PC-3 (cell line): ENCODE data around the gene POTEI. TPM values are rescaled to one million over a fixed set of nuclear protein-coding genes. Genes with fewer than 3 reads are reported as not detected.
"Not testable (repeated sequence)": the region's sequence is repeated elsewhere in the genome, so short reads cannot be mapped to it uniquely, and the experiment has no call there.

ENCODE experiments used
- ATAC-seq: fragments of 200-7000 bp; cut with Tn5 transposase; 2 replicates; pipeline ENCODE4 v1.9.1; 2020; ENCODE audit warnings: mild to moderate bottlenecking, moderate library complexity
- BruUV-seq: library from RNA; stranded (reverse); fragments of 400-500 nt; replicated peaks from 2 replicates; lab custom pipeline; 2021; lab: Mats Ljungman, UMichigan
- CTCF ChIA-PET: fragments of 300-600 bp; sonication (Branson Sonifier 250); formaldehyde crosslinking; loops from one replicate; lab custom pipeline; 2022; ENCODE audit warnings: antibody characterized with exemption; lab: Charles Lee
- POLR2A ChIA-PET: fragments of 300-600 bp; sonication (Branson Sonifier 250); formaldehyde crosslinking; loops from one replicate; lab custom pipeline; 2022; ENCODE audit warnings: antibody characterized with exemption; ENCODE audit not compliant: unreplicated experiment; lab: Charles Lee
- DNase-seq: peaks from one replicate; pipeline ENCODE4 v3.0.0-alpha.2; 2015
- H2AFZ ChIP-seq: fragments of 300-600 bp; sonication (generic); 2 replicates; pipeline ENCODE4 v1.6.0; 2016; ENCODE audit warnings: antibody characterized with exemption, low read length
- H3F3A ChIP-seq: fragments of 300-600 bp; sonication (generic); one replicate; pipeline ENCODE4 v1.6.0; 2017; ENCODE audit warnings: antibody characterized with exemption, low read length, control low read depth, mild to moderate bottlenecking; ENCODE audit not compliant: unreplicated experiment
- H3K27ac ChIP-seq: fragments of 300-600 bp; sonication (generic); 2 replicates; pipeline ENCODE4 v1.5.1; 2016; ENCODE audit warnings: mild to moderate bottlenecking, low read length
- H3K27me3 ChIP-seq: fragments of 300-600 bp; sonication (generic); 2 replicates; pipeline ENCODE4 v1.6.1; 2016; ENCODE audit warnings: low read length, mixed read lengths
- H3K36me3 ChIP-seq: fragments of 300-600 bp; sonication (generic); 2 replicates; pipeline ENCODE4 v1.6.1; 2016; ENCODE audit warnings: low read depth, mixed run types, low read length, mixed read lengths
- H3K4me1 ChIP-seq: fragments of 300-600 bp; sonication (generic); 2 replicates; pipeline ENCODE4 v1.5.1; 2016; ENCODE audit warnings: low read length; ENCODE audit not compliant: insufficient read depth
- H3K4me2 ChIP-seq: fragments of 300-600 bp; sonication (generic); 2 replicates; pipeline ENCODE4 v1.6.0; 2016; ENCODE audit warnings: low read length
- H3K4me3 ChIP-seq: fragments of 300-600 bp; sonication (generic); 2 replicates; pipeline ENCODE4 v1.5.1; 2016; ENCODE audit warnings: mild to moderate bottlenecking, low read length, mixed read lengths
- H3K79me2 ChIP-seq: fragments of 300-600 bp; sonication (generic); 2 replicates; pipeline ENCODE4 v1.6.1; 2017; ENCODE audit warnings: low read length, mixed read lengths
- H3K9ac ChIP-seq: fragments of 300-600 bp; sonication (generic); 2 replicates; pipeline ENCODE4 v1.6.0; 2016; ENCODE audit warnings: mild to moderate bottlenecking, low read length
- H3K9me2 ChIP-seq: fragments of 300-600 bp; sonication (generic); replicated peaks from 2 replicates; pipeline ENCODE4 v1.6.1; 2016; ENCODE audit warnings: mixed run types, low read length, mixed read lengths
- H3K9me3 ChIP-seq: fragments of 300-600 bp; sonication (generic); 2 replicates; pipeline ENCODE4 v1.6.1; 2016; ENCODE audit warnings: low read length, mixed read lengths
- H4K20me1 ChIP-seq: fragments of 300-600 bp; sonication (generic); 2 replicates; pipeline ENCODE4 v1.6.1; 2016; ENCODE audit warnings: low read length, mixed read lengths
- intact Hi-C: fragments of 100-400 bp; cut with micrococcal nuclease; formaldehyde crosslinking; loops from 2 replicates; pipeline ENCODE4 v1.9.0; 2023
- total RNA-seq: library from RNA; depleted of rRNA; stranded (reverse); fragments of >200 nt; gene quantifications from 2 replicates; pipeline ENCODE4 v1.2.3, GENCODE V29; 2014

POTEI gene
- total RNA-seq, 1 experiment from 2014 or later: not detected

GRCh38 chr2:130543785-130544528 is 34.8 kb upstream of the POTEI start:
- H3K9ac ChIP-seq, H3K27me3 ChIP-seq, H3F3A ChIP-seq, H3K36me3 ChIP-seq, H3K4me2 ChIP-seq, H3K4me3 ChIP-seq, H3K27ac ChIP-seq, H3K4me1 ChIP-seq, ATAC-seq, intact Hi-C loops, POLR2A ChIA-PET, DNase-seq, CTCF ChIA-PET, H4K20me1 ChIP-seq, BruUV-seq, H2AFZ ChIP-seq, H3K9me2 ChIP-seq, H3K9me3 ChIP-seq, H3K79me2 ChIP-seq: not testable (repeated sequence)

DNA sequence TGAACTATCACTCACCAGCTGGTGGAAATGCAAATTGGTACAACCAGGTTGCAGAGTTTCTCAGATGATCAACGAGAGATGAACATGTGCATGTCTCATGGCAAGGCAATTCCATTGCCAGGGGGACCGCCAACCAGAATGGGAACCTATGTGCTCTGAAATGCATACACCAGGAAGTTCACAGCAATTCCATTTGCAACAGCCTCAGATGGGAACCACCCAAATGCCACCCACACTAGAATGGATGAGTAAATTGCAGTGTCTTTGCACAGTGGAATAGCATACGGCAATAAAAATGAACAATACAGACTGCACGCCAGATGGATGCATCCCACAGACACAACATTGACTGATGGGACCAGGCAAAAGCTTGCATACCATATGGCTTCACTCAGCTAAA is 33.7 kb upstream of the POTEI start:
- CTCF ChIA-PET, H3K9me2 ChIP-seq, H3K4me3 ChIP-seq, H2AFZ ChIP-seq, ATAC-seq, intact Hi-C loops, DNase-seq, H4K20me1 ChIP-seq, H3K9me3 ChIP-seq, POLR2A ChIA-PET, H3K27ac ChIP-seq, H3F3A ChIP-seq, H3K79me2 ChIP-seq, H3K36me3 ChIP-seq, H3K4me1 ChIP-seq, H3K27me3 ChIP-seq, BruUV-seq, H3K9ac ChIP-seq, H3K4me2 ChIP-seq: not testable (repeated sequence)

GRCh38 chr2:130538271-130538670 is 29.1 kb upstream of the POTEI start:
- H3K4me1 ChIP-seq, H3K9me2 ChIP-seq, BruUV-seq, H3K9me3 ChIP-seq, H4K20me1 ChIP-seq, H3K79me2 ChIP-seq, POLR2A ChIA-PET, DNase-seq, H3K9ac ChIP-seq, H3K27me3 ChIP-seq, H3K4me3 ChIP-seq, CTCF ChIA-PET, H3F3A ChIP-seq, H3K36me3 ChIP-seq, H3K27ac ChIP-seq, intact Hi-C loops, H3K4me2 ChIP-seq, H2AFZ ChIP-seq, ATAC-seq: not testable (repeated sequence)

- intact Hi-C loops, H4K20me1 ChIP-seq, H3K4me2 ChIP-seq, POLR2A ChIA-PET, H3K4me1 ChIP-seq, H3K4me3 ChIP-seq, DNase-seq, H3K79me2 ChIP-seq, H3K9ac ChIP-seq, H3F3A ChIP-seq, ATAC-seq, H3K27me3 ChIP-seq, H2AFZ ChIP-seq, H3K9me3 ChIP-seq, H3K36me3 ChIP-seq, H3K9me2 ChIP-seq, BruUV-seq, H3K27ac ChIP-seq, CTCF ChIA-PET: not testable (repeated sequence)
These were observed 27.5 kb upstream of the POTEI start for GRCh38 chr2:130536654-130537053.

- POLR2A ChIA-PET, H3K27ac ChIP-seq, H3K4me3 ChIP-seq, H3K9me3 ChIP-seq, CTCF ChIA-PET, H3K27me3 ChIP-seq, H3K79me2 ChIP-seq, ATAC-seq, DNase-seq, H3K9me2 ChIP-seq, H3K36me3 ChIP-seq, H2AFZ ChIP-seq, H3K4me2 ChIP-seq, H4K20me1 ChIP-seq, intact Hi-C loops, H3F3A ChIP-seq, H3K4me1 ChIP-seq, H3K9ac ChIP-seq, BruUV-seq: not testable (repeated sequence)
These were observed 22.5 kb upstream of the POTEI start for GRCh38 chr2:130531672-130532071.

DNA sequence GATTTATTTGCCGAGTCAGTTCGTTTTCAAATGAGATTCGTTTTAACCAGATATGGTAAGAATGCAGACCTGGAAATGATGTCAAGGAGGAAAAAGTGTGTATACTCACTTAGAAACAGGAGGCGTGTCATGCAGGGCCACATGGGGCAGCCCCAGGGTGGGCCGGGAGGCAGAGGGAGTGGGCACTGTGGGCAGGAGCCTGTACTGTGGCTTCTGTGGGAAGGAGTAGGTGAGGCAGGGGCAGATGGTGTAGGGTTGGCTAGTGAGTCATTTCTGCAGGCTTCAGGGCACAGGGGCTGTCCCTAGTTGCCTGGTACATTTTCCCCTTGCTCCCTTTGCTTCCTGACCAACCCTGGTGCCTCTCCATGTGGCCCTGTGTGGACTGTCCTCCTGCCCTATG is 22.1 kb upstream of the POTEI start:
- CTCF ChIA-PET, H3K4me2 ChIP-seq, H3K79me2 ChIP-seq, DNase-seq, H3K4me1 ChIP-seq, BruUV-seq, intact Hi-C loops, H3K27ac ChIP-seq, H3K9me2 ChIP-seq, H3K27me3 ChIP-seq, H3F3A ChIP-seq, H3K36me3 ChIP-seq, H4K20me1 ChIP-seq, H3K9me3 ChIP-seq, H2AFZ ChIP-seq, H3K9ac ChIP-seq, ATAC-seq, POLR2A ChIA-PET, H3K4me3 ChIP-seq: not testable (repeated sequence)

DNA sequence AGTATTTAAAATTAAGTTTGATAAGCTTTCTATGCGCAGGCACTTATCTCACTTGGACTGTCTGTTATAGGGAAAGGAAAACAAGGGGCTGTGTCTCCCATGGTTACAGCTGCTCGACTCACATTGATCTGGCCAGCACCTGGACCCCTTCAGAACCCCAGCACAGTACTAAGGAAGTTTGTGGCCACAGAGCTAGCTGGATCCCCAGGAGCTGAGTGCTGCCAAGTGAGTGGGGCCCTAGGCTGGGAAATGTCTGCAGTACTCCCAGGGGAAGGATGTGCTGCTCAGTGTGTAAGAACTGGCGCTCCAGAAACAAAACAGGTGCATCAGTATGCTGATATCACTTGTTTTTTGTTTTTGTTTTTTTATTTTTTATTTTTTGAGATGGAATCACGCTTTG is 21.1 kb upstream of the POTEI start:
- H3K9ac ChIP-seq, H3K9me3 ChIP-seq, H2AFZ ChIP-seq, H3K36me3 ChIP-seq, intact Hi-C loops, H3F3A ChIP-seq, DNase-seq, ATAC-seq, H3K4me1 ChIP-seq, H4K20me1 ChIP-seq, H3K27me3 ChIP-seq, H3K4me2 ChIP-seq, H3K27ac ChIP-seq, H3K9me2 ChIP-seq, H3K4me3 ChIP-seq, POLR2A ChIA-PET, BruUV-seq, CTCF ChIA-PET, H3K79me2 ChIP-seq: not testable (repeated sequence)
